ENCODE data around the gene GYPA. TPM values are rescaled to one million over a fixed set of nuclear protein-coding genes. Genes with fewer than 3 reads are reported as not detected.

Gene GYPA
- total and polyA plus RNA-seq, 10 of the 15 experiments (the other 5 are each of a cell fraction or from before 2014, with no cell fraction given) = not detected

- no TSS peak for BruUV-seq (replicated peaks)
- TF ChIP-seq ATF7 (IDR thresholded peaks at IDR 0.05; ENCODE audit: low read depth) = no peak
- no peak for TF ChIP-seq IRF3 (IDR thresholded peaks at IDR 0.05)
- TF ChIP-seq MYB (IDR thresholded peaks at IDR 0.05; ENCODE audit: borderline replicate concordance, low read depth, low read length) = no peak
- TF ChIP-seq RAD21 (IDR thresholded peaks at IDR 0.05; ENCODE audit: insufficient read depth, low read depth, low read length) = no peak
- TF ChIP-seq ZNF24 (IDR thresholded peaks at IDR 0.05) = no peak
- TF ChIP-seq ZBTB11 (CRISPR knock-in tag; IDR thresholded peaks at IDR 0.05) = no peak
- no peak for TF ChIP-seq DPF2 (IDR thresholded peaks at IDR 0.05)
- TF ChIP-seq FOS (IDR thresholded peaks at IDR 0.05; ENCODE audit: borderline replicate concordance, extremely low read depth, insufficient read length) = no peak
- no peak for TF ChIP-seq YBX1 (IDR thresholded peaks at IDR 0.05)
- no peak for TF ChIP-seq KDM1A (IDR thresholded peaks at IDR 0.05; ENCODE audit: borderline replicate concordance)
- no peak for TF ChIP-seq FOXM1 (IDR thresholded peaks at IDR 0.05; ENCODE audit: low read depth, low read length)
- TF ChIP-seq POU2F2 (IDR thresholded peaks at IDR 0.05; ENCODE audit: borderline replicate concordance, low read depth, low read length) = no peak
- TF ChIP-seq TARDBP (IDR thresholded peaks at IDR 0.05; ENCODE audit: borderline replicate concordance) = no peak
- no peak for TF ChIP-seq RUNX3 (IDR thresholded peaks at IDR 0.05; ENCODE audit: low read length)
- H2AFZ ChIP-seq (ENCODE audit: control insufficient read depth, low read depth, low read length) = no peak overlapping the region
- no peaks in the 10 kb centered on the region for H3K36me3 ChIP-seq (ENCODE audit: control insufficient read depth in 2 of 2, insufficient read depth in 2 of 2, low read length in 1 of 2)
- ChIA-PET RAD21 (ENCODE audit: unreplicated experiment) (no interaction called here), POLR2A (no interaction called here), SMC1A (ENCODE audit: uncharacterized antibody, unreplicated experiment) (no interaction called here), CTCF (no interaction called here)
- WGBS (ENCODE audit: insufficient coverage, insufficient replicate concordance, low lambda C conversion rate, missing lambda C conversion rate) = 48% methylated on average over 3 of the region's 3 CpGs
- no peaks in the 10 kb centered on the region for H3K4me1 ChIP-seq (ENCODE audit: control insufficient read depth, insufficient read depth, low read length)
- intact Hi-C loops (cut with micrococcal nuclease; ENCODE audit: unreplicated experiment) (no loop called here), in situ Hi-C loops (cut with MboI) (no loop called here)
- H4K20me1 ChIP-seq (ENCODE audit: control insufficient read depth, insufficient read depth) = no peaks in the 10 kb centered on the region
- H3K4me2 ChIP-seq (ENCODE audit: control insufficient read depth, insufficient read depth) = no peak overlapping the region
- ATAC-seq = no peak
- H3K4me3 ChIP-seq = no peak overlapping the region
- FAIRE-seq = no peak
- no peak overlapping the region for H3K27ac ChIP-seq (ENCODE audit: control insufficient read depth, insufficient read depth)
- H3K9ac ChIP-seq (ENCODE audit: control insufficient read depth, insufficient read depth, low read length) = no peak overlapping the region
- no peaks in the 10 kb centered on the region; a peak in 1 of 4 replicates for H3K27me3 ChIP-seq (replicated peaks in 1 of 2; ENCODE audit: control insufficient read depth in 2 of 2, insufficient read depth in 2 of 2, low read length in 1 of 2)
- no peaks in the 10 kb centered on the region for H3K9me3 ChIP-seq (replicated peaks; ENCODE audit: control insufficient read depth, insufficient read depth, low read length)
- no peak for DNase-seq (ENCODE audit: low read depth, low spot score)
- H3K79me2 ChIP-seq (ENCODE audit: control insufficient read depth, insufficient read depth, low read length) = no peaks in the 10 kb centered on the region
Observed at GRCh38 chr4:144169211-144169610, 28.7 kb upstream of the GYPA start.
